Urinary bladder (tissue), 4 donors: ENCODE data around the gene PNRC2. TPM values are rescaled to one million over a fixed set of nuclear protein-coding genes. Genes with fewer than 3 reads are reported as not detected.
"Not testable (repeated sequence)": the region's sequence is repeated elsewhere in the genome, so short reads cannot be mapped to it uniquely, and the experiment has no call there.

Experiments used
- DNase-seq: peaks from one replicate; pipeline ENCODE4 v3.0.0-alpha.2; 2015; ENCODE audit errors: extremely low spot score
- H3K27ac ChIP-seq: one replicate; pipeline ENCODE4 v1.5.1; 2013; ENCODE audit warnings: low read depth, mild to moderate bottlenecking, moderate library complexity
- H3K36me3 ChIP-seq: one replicate; pipeline ENCODE4 v1.6.1; 2013; ENCODE audit warnings: mild to moderate bottlenecking, moderate library complexity; ENCODE audit not compliant: insufficient read depth
- H3K4me1 ChIP-seq: one replicate; pipeline ENCODE4 v1.6.1; 2013; ENCODE audit warnings: mild to moderate bottlenecking, moderate library complexity; ENCODE audit not compliant: insufficient read depth
- H3K4me3 ChIP-seq: one replicate; pipeline ENCODE4 v1.5.1; 2013; ENCODE audit warnings: low read depth, low read length
- WGBS: extraction: QIAGEN DNeasy Blood & Tissue Kit; methylation state at CpG from one replicate; pipeline ENCODE4 v1.1.7; 2013; 5-methylcytosine and 5-hydroxymethylcytosine counted together
- polyA plus RNA-seq: library from polyadenylated mRNA; stranded (reverse); fragments of 200-250 nt; gene quantifications from one replicate; pipeline ENCODE4 v1.2.3, GENCODE V29; 2013
- total RNA-seq: library from RNA; depleted of rRNA; stranded (reverse); fragments of >200 nt; gene quantifications from one replicate; pipeline ENCODE4 v1.2.3, GENCODE V29; 2014
- donor health status: healthy with polysubstance abuse.
- donor health status: healthy.

PNRC2 gene
- total and polyA plus RNA-seq, 2 donors, result 94.0 to 156 TPM

DNA sequence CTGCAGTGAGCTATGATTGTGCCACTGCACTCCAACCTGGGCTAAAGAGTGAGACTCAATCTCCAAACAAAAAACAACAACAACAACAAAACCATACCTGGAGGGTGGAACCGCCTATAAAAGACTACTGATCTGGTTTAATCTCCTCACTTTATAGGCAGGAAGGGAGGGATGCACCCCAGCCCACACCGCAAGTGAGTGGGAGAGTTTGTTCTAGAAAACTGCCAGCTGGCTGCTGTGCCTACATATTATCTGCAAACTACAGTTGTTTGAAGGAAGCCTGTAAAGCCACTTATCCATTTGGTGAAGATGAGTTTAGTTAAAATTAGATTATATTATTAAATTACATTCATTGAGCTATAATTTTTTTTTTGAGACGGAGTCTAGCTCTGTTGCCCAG is 29.6 kb downstream of the PNRC2 start:
- Histone ChIP-seq H3K4me1 (no peaks in the 10 kb centered on the region), H3K27ac (no peak overlapping the region), H3K36me3 (no peaks in the 10 kb centered on the region), H3K4me3 (no peak overlapping the region)
- 64% methylated on average over 3 of the region's 3 CpGs for WGBS
- no peak for DNase-seq

DNA sequence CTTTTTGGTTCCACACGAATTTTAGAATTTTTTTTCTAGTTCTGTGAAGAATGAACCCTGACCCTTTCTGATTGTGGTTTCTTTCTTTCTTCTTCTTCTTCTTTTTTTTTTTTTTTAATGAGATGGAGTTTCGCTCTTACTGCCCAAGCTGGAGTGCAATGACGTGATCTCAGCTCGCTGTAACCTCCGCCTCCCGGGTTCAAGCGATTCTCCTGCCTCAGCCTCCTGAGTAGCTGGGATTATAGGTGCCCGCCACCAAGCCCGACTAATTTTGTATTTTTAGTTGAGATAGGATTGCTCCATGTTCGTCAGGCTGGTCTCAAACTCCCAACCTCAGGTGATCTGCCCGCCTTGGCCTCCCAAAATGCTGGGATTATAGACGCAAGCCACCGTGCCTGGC is 32.4 kb downstream of the PNRC2 start:
- H3K27ac ChIP-seq, DNase-seq, H3K4me3 ChIP-seq, H3K4me1 ChIP-seq, H3K36me3 ChIP-seq: not testable (repeated sequence)
- 82% methylated on average over 13 of the region's 13 CpGs for WGBS

DNA sequence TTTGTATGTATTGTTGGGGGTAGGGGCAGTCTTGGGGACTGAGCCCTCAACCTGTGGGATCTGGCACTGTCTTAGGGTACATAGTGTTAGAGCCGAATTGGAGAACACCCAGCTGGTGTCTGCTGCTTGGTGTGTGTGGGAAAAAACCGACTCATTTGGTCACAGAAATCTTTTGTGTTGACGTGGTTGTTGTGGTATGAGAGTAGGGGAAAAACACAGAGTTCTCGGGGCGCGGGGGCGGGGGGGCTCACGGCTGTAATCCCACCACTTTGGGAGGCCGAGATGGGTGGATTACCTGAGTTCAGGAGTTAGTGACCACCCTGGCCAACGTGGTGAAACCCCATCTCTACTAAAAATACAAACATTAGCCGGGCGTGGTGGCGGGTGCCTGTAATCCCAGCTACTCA is 35.8 kb downstream of the PNRC2 start:
- Histone ChIP-seq H3K4me1 (no peaks in the 10 kb centered on the region), H3K36me3 (no peaks in the 10 kb centered on the region), H3K4me3 (no peak overlapping the region), H3K27ac (no peak overlapping the region)
- DNase-seq, result no peak
- 68% methylated on average over 13 of the region's 13 CpGs for WGBS

DNA sequence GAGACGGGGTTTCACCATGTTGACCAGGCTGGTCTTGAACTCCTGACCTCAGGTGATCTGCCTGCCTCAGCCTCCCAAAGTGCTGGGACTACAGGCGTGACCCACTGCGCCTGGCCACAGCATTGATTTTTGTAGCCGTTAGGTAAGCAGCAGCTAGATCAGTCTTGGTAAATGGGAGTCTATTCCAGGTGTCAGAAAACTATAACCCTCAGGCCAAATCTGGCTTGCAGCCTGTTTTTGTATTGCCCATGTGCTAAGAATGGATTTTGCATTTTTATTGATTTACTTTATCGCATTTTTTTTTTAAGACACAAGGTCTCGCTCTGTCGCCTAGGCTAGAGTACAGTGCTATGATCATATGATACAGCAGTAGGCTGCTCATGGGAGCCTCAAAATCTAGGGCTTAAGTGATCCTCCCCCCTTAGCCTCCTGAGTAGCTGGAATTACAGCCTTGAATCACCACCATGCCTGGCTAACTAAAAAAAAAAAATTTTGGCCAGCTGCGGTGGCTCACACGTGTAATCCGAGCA is 37.1 kb downstream of the PNRC2 start:
- H3K36me3 ChIP-seq, result no peaks in the 10 kb centered on the region
- no peaks in the 10 kb centered on the region for H3K4me1 ChIP-seq
- no peak overlapping the region for H3K27ac ChIP-seq
- no peak overlapping the region for H3K4me3 ChIP-seq
- WGBS, result 91% methylated on average over 10 of the region's 10 CpGs
- DNase-seq, result no peak

DNA sequence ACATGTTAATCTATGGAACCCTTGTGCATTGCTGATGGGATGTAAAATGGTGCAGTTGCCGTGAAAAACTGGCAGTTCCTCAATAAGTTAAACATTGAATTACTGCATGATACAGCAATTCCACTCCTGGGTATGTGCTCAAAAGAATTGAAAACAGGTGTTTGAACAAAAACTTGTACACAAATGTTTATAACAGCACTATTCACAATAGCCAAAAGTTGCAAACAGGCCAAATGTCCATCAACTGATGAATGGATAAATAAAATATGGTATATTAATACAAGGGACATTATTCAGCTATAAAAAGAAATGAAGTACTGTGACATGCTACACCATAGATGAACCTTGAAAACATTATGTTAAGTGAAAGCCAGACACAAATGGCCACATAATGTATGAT is 38.2 kb downstream of the PNRC2 start:
- Histone ChIP-seq H3K4me1 (no peaks in the 10 kb centered on the region), H3K27ac (no peak overlapping the region), H3K4me3 (no peak overlapping the region), H3K36me3 (no peaks in the 10 kb centered on the region)
- WGBS, result 64% methylated on average over 1 of the region's 1 CpG
- DNase-seq, result no peak

DNA sequence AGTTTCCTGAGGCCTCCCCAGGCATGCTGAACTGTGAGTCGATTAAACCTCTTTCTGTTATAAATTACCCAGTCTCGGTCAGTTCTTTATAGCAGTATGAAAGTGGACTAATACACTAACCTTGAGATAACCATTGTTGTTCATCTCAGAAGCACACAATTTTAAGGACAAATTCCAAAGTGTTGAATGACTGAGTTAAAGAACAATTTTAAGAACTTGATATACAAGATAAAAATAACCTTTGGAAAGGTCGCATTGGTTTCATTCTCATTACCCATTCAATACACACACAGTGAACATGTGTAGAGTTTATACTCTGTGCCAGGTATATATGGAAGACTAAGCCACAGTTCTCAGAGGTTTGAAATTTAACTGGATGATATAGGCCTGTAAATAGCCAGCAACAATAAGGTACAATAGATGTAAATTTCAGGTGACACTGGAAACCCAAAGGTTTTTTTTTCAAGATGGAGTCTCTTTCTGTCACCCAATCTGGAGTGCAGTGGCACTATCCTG is 39.6 kb downstream of the PNRC2 start:
- WGBS, result 62% methylated on average over 3 of the region's 3 CpGs
- H3K27ac ChIP-seq, result no peak overlapping the region

DNA sequence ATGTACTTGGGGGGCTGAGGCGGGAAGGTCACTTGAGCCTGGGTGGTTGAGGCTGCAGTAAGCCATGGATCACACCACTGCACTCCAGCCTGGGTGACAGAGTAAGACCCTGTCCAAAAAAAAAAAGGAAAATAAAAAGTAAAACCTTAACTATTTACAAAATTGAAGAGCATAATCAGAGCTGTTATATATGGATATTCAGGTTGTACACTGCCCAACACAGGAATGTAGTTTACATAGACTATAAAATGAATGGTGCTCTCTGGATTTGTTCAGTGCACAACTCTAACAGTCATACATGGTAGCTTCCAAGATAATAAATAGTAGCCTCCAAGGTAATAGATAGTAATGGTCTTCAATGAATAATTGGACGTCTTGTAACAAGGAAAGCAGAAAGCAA is 43.1 kb downstream of the PNRC2 start:
- H3K27ac ChIP-seq, result no peak overlapping the region
- 80% methylated on average over 2 of the region's 2 CpGs for WGBS
- no peaks in the 10 kb centered on the region for H3K36me3 ChIP-seq
- H3K4me3 ChIP-seq, result no peak overlapping the region
- no peaks in the 10 kb centered on the region for H3K4me1 ChIP-seq
- DNase-seq, result no peak

More for the DNA sequence above, 39.6 kb downstream of the PNRC2 start:
- Histone ChIP-seq H3K4me1 (no peaks in the 10 kb centered on the region), H3K4me3 (no peak overlapping the region), H3K36me3 (no peaks in the 10 kb centered on the region)
- DNase-seq, result no peak

DNA sequence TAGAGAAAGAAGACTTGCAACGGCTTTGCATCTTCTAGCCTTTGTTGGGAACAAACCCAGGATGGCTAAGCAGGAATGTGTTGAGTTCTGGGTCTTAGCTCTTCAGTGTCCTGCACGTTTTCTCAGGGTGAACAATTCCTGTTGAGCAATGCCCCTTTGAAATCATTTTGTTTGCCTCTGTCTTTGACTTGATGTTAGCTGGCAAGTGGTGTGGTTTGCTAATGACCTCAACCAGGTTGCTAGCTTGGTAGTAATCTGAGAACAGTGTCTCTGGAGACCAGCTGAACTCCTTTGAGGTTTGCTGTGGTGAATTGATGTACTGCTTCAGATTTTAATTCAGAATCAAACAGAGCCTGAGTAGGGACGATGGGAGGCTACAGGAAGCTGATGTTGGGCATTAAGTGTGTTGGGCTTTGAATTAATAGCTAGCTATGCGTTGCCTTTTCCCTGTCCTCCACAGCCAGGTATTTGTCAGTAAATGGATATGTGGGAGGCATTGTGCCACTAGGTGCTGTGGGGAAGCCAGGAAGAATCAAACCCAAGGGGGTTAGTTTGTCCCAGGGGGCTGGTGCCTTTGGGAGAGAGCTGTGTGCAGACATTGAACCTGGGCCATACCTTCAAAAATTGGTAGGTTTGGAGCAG is 43.8 kb downstream of the PNRC2 start:
- WGBS, result 39% methylated on average over 4 of the region's 4 CpGs
- Histone ChIP-seq H3K4me3 (no peak overlapping the region), H3K4me1 (no peaks in the 10 kb centered on the region), H3K27ac (no peak overlapping the region), H3K36me3 (no peaks in the 10 kb centered on the region)
- DNase-seq, result no peak

DNA sequence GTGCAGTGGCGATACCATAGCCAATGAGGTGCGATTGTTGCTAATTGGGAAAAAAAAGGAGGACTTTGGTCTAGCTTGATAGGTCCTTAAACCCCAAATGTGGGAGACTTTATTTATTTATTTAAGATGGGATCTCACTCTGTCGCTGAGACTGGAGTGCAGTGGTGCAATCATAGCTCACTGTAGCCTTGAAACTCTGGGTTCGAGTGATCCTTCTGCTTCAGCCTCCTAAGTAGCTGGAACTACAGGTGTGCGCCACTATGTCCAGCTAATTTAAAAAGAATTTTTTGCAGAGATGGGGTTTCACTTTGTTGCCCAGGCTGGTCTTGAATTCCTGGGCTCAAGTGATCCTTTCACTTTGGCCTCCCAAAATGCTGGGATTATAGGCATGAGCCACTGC is 44.5 kb downstream of the PNRC2 start:
- Histone ChIP-seq H3K4me1 (no peaks in the 10 kb centered on the region), H3K4me3 (no peak overlapping the region), H3K27ac (no peak overlapping the region), H3K36me3 (no peaks in the 10 kb centered on the region)
- no peak for DNase-seq
- WGBS, result 95% methylated on average over 5 of the region's 5 CpGs

DNA sequence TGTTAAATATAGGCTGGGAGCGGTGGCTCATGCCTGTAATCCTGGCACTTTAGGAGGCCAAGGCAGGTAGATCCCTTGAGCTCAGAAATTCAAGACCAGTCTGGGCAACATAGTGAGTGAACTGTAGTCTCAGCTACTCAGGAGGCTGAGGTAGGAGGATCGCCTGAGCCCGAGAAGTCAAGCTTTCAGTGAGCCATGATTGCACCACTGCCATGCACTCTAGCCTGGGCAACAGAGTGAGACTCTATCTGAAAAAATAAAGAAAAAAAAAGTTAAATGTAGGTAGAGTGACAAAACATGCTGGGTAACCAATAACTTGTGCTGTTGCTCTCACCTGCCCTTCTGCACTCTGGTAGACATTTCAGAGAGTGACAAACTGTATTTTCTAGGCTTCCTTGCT is 45.5 kb downstream of the PNRC2 start:
- Histone ChIP-seq H3K4me1 (no peaks in the 10 kb centered on the region), H3K36me3 (no peaks in the 10 kb centered on the region), H3K27ac (no peak overlapping the region), H3K4me3 (no peak overlapping the region)
- DNase-seq, result no peak
- WGBS, result 95% methylated on average over 3 of the region's 3 CpGs

DNA sequence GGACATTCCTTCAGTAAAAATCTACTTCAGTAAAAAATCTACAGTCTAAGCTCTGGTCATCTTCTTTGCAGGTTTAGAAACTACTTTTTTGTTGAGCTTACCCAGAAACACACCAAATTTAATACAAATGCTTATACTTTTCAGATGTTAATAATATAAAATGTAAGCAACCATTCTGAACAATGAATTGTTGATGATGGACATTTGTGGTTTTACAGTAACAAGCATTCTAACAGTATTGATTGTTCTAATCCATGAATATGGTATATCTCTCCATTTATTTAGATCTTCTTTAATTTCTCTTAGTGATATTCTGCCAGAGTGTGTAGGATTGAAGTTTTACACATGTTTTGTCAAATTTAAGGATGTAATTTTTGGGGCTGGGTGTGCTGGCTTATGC is 47.5 kb downstream of the PNRC2 start:
- DNase-seq, result no peak
- H3K4me3 ChIP-seq, result no peak overlapping the region
- H3K4me1 ChIP-seq, result no peaks in the 10 kb centered on the region
- no peaks in the 10 kb centered on the region for H3K36me3 ChIP-seq
- no peak overlapping the region for H3K27ac ChIP-seq

DNA sequence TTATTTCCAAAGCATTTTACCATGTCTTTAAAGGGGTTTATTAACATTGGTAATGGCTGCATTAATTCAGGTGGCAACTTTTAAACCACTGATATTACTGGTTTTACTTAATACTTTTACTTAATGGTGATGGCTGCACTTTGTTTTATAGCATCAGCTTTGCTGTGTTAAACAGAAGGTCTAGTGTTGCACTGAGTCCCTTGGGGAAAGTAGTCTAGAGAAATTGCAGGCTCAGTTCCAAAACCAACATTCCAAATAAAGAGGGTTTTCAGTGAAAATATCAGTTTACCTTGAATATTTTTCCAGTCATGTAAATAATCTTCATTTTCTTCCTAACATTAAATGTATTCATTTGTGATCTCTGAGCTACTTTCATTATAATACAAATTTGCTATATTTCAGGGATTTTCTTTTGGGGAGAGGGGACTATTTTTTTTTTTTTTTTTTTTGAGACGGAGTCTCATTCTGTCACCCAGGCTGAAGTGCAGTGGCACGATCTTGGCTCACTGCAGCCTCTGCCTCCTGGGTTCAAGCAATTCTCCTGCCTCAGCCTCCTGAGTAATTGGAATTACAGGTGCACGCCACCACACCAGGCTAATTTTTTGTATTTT is 49.1 kb downstream of the PNRC2 start:
- not testable (repeated sequence) for H3K4me1 ChIP-seq, H3K4me3 ChIP-seq, DNase-seq, H3K36me3 ChIP-seq, H3K27ac ChIP-seq
- 25% methylated on average over 3 of the region's 3 CpGs for WGBS

DNA sequence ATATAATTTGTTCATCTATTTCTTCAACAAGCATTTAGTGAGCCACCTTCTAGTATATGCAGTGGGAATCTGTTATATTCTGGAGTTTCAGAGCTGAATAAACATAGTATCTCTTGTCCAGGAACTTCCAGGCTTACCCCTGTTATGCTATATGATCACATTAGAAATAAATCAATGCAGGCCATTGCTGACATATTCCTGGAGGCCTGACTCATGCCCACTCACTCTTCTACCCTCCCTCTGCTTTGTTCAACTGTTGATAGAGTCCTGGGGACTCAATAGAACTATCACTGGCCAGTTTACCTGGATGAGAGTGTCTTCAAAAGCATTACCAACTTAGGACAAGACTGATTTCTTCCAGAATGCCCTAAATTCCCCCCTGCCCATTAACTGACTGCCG is 49.8 kb downstream of the PNRC2 start:
- no peak for DNase-seq
- no peak overlapping the region for H3K27ac ChIP-seq
- H3K4me1 ChIP-seq, result no peaks in the 10 kb centered on the region
- 65% methylated on average over 1 of the region's 1 CpG for WGBS
- H3K36me3 ChIP-seq, result no peaks in the 10 kb centered on the region
- H3K4me3 ChIP-seq, result no peak overlapping the region

DNA sequence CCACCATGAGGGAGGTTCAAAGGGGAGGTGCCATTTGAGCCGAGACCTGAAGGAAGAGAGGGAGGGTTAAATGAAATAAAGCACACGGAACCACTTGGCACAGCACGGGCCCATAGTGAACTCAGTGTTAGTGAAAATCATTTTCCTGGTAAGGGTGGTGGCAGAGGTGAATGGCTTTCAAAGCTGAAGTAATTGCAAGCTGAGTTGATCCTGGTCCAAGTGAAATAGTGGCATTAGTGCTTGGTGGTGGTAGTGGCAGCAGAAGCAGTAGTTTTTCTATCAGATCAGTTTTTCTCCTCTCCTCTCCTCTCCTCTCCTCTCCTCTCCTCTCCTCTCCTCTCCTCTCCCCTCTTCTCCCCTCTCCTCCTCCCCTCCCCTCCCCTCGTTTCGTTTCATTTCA is 51.0 kb downstream of the PNRC2 start:
- Histone ChIP-seq H3K36me3 (no peaks in the 10 kb centered on the region), H3K4me3 (no peak overlapping the region), H3K27ac (no peak overlapping the region), H3K4me1 (no peaks in the 10 kb centered on the region)
- WGBS, result 74% methylated on average over 3 of the region's 5 CpGs
- DNase-seq, result no peak
